ENCODE measurements around the gene EFCAB13. TPM values are rescaled to one million over a fixed set of nuclear protein-coding genes. Genes with fewer than 3 reads are reported as not detected.

EFCAB13 gene
- total RNA-seq, 1 donor, result 3.9 TPM

DNA sequence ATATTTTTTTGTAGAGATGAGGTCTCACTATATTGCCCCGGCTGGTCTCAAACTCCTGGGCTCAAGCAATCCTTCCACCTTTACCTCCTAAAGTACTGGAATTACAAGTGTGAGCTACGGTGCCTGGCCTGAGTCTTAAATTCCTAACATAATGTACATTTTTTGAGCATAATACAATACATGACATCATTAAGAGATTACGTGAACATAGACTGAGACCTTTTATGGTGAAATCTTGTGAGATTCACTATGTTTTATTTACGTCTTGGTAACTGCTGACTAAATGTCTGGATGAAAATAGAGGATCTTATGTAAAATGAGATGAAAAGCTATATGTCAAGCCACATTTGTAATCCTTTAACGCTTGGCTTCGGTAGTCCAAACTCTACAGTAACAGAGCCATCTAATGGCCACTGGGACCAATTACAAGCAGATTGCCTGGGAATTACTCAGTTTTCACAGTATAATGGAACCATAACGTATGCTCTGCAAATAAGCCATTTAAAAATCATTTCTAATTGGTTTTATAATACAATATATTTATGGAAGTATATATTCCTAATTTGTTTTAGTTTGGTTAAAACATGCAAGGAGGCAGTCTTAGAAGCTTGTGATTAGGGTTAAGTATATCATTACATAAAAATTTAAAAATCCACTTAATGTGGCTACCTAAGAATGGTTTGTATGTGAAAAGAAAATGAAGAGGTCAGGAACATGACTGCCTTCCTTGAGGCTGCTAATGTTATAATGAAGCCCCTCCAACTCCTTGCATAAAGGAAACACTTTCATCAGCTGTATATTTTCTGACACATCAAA, 8.1 kb upstream of the EFCAB13 start:
- no peak overlapping the region for H3K4me3 ChIP-seq (ENCODE audit: low read depth, low read length)
- TF ChIP-seq, protein P1, sequence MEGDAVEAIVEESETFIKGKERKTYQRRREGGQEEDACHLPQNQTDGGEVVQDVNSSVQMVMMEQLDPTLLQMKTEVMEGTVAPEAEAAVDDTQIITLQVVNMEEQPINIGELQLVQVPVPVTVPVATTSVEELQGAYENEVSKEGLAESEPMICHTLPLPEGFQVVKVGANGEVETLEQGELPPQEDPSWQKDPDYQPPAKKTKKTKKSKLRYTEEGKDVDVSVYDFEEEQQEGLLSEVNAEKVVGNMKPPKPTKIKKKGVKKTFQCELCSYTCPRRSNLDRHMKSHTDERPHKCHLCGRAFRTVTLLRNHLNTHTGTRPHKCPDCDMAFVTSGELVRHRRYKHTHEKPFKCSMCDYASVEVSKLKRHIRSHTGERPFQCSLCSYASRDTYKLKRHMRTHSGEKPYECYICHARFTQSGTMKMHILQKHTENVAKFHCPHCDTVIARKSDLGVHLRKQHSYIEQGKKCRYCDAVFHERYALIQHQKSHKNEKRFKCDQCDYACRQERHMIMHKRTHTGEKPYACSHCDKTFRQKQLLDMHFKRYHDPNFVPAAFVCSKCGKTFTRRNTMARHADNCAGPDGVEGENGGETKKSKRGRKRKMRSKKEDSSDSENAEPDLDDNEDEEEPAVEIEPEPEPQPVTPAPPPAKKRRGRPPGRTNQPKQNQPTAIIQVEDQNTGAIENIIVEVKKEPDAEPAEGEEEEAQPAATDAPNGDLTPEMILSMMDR (IDR thresholded peaks at IDR 0.05; ENCODE audit: insufficient read depth, low read depth, low read length), result peak; percentile 81
- peak; percentile 91 for DNase-seq (ENCODE audit: low read depth)

DNA sequence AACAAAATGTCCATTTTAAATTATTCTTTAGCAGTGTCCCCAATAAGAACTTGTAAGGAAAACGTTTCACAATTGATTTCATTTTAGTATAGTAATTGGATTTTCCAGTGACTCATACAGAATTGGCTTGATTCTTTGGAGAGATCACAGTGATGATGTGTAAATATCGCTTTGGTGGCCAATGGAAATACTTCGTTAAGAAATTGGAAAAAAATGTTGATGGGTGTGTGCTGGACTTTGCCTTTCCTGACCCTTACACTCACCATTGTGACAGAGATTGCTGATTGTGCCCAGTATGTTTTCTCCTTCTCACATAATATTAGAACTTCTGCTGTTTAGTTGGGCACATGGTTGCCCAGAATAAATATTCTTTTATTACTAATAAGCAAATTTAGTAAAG, 7.4 kb upstream of the EFCAB13 start:
- TF ChIP-seq, protein P1 (IDR thresholded peaks at IDR 0.05; ENCODE audit: insufficient read depth, low read depth, low read length), result no peak
- peak; percentile 31 for DNase-seq (ENCODE audit: low read depth)
- H3K4me3 ChIP-seq (ENCODE audit: low read depth, low read length), result no peak overlapping the region

DNA sequence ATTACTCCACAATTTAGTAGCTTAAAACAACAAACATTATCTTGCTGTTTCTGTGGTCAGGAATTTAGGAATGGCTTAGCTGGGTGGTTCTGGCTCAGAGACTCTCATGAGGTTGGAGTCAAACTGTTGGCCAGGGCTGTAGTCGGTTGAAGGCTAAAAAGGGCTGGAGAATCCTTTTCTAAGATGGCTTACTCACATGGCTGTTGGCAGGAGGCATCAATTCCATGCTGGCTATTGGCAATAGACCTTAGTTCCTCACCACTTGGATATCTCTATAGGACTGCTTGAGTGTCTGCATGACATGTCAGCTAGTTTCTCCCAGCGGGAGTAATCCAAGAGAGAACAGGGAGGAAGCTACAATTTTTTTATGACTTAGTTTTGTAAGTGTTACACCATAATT, 6.6 kb upstream of the EFCAB13 start:
- no peak for DNase-seq (ENCODE audit: low read depth)
- no peak overlapping the region for H3K4me3 ChIP-seq (ENCODE audit: low read depth, low read length)
- TF ChIP-seq, protein P1 (IDR thresholded peaks at IDR 0.05; ENCODE audit: insufficient read depth, low read depth, low read length), result no peak

DNA sequence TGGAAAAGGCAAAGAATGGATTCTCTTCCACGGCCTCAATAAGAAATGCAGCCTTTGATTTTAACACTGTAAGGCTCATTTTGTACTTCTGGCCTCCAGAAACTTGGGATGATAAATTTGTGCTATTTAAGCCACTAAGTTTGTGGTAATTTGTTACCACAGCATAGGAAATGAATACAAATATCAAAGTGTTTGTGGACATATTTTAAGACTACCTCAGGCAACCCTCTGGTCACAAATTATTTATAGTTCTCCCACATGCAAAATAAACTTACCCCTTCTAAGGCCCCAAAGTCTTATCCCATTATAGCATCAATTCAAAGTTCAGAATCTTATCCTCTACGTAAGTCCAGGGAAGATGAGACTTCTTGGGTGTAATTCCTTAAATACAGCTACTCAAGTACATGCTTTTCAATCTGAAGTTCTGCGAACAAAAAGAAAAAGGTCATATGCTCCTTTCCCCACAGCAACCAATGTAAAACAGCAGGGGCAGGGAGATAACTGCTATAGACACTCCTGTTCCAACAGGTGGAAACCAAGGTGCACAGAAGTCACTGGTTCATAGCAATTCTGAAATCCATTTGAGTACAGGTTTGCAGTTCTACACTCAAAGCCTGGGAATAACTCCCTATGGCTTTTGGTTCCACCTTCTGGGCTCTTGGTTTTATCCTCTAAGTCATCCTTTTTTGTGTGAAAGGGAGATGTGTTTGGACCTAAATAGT, 5.4 kb upstream of the EFCAB13 start:
- TF ChIP-seq, protein P1 (IDR thresholded peaks at IDR 0.05; ENCODE audit: insufficient read depth, low read depth, low read length), result no peak
- no peak for DNase-seq (ENCODE audit: low read depth)
- H3K4me3 ChIP-seq (ENCODE audit: low read depth, low read length), result no peak overlapping the region

DNA sequence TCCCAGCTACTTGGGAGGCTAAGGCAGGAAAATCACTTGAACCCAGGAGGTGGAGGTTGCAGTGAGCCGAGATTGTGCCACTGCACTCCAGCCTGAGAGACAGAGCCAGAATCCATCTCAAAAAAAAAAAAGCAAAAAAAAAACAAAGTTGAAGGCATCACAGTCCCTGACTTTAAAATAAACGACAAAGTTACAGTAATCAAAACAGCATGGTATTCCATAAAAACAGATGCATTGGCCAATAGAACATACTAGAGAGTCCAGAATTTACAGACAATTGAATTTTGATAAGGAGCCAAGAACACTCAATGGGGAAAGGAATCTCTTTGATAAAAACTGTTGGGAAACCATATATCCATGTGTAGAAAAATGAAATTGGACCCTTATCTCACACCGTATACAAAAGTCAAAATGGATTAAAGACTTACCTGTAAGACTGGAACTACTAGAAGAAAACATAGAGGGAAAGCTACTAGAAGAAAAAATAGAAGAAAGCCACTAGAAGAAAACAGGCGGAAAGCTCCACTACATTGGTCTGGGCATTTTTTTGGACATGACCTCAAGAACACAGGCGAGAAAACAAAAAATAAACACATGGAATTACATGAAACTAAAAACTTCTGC, 2.8 kb upstream of the EFCAB13 start:
- H3K4me3 ChIP-seq (ENCODE audit: low read depth, low read length), result no peak overlapping the region
- DNase-seq (ENCODE audit: low read depth), result no peak
- TF ChIP-seq, protein P1 (IDR thresholded peaks at IDR 0.05; ENCODE audit: insufficient read depth, low read depth, low read length), result no peak

DNA sequence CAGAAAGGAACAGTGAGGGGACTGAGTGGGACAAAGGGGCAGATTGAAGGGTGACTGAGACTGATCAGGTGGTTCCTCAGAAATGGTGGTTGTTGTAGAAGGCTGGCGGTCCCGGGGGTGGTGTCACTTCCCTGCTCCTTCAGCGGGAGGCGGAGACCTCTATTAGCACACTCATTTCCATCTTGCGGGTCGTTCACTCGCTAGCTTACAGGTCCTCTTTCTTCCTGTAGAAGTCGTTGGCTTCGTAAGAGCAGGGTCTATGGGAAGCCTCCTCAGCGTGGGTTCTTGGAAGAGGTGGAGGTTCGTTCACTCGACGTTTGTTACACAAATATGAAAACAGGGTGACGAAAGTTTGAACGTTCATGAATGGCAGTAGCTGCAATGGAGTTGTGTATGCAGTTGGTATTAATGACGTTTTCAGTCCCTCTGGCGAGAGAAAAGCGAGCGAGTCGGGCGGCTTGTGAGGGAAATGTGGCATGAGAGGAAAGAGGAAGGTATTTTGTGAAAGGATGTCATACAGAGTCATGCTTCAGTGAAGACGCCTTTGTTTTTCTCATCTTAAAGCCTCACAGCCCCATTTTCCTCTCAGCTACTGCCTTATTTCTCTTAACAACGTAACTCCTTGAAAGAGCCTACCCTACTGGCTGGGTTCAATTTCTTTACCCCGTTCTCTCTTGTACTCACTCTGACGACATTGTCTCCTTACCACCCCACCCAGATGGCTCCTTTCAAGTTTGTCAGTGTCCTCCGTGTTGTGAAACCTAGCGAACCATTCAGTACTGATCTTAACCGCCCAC, 667 bp downstream of the EFCAB13 start:
- TF ChIP-seq, protein P1 (IDR thresholded peaks at IDR 0.05; ENCODE audit: insufficient read depth, low read depth, low read length), result no peak
- peak; percentile 52 for DNase-seq (ENCODE audit: low read depth)
- peak overlapping the region; percentile 76 for H3K4me3 ChIP-seq (ENCODE audit: low read depth, low read length)

Measured in fibroblast of villous mesenchyme (primary cell).